K562 (cell line): ENCODE measurements around the gene MIER2. TPM values are rescaled to one million over a fixed set of nuclear protein-coding genes. Genes with fewer than 3 reads are reported as not detected.

ENCODE experiments used
- CBX3 ChIP-seq, 2 experiments: IDR thresholded peaks; 1 replicate in 1 of 2; 2 replicates in 1 of 2; pipeline ENCODE4 v1.6.1; 2012; ENCODE audit warnings: inconsistent platforms in 2 of 2, low read length in 2 of 2, borderline replicate concordance in 1 of 2, control low read depth in 1 of 2
- CXXC5 ChIP-seq: fragments of 250-450 bp; sonication (Bioruptor Pico); IDR thresholded peaks from 2 replicates; pipeline ENCODE4 v1.8.0; 2022; ENCODE audit warnings: inconsistent platforms, mild to moderate bottlenecking, moderate library complexity
- E2F1 ChIP-seq: sonication (generic); formaldehyde crosslinking; IDR thresholded peaks from 2 replicates; pipeline ENCODE4 v1.8.1; 2023; ENCODE audit warnings: mild to moderate bottlenecking, missing genetic modification reagents, moderate library complexity
- FOXK1 ChIP-seq: sonication (generic); formaldehyde crosslinking; IDR thresholded peaks from 2 replicates; pipeline ENCODE4 v1.8.0; 2022; ENCODE audit warnings: missing genetic modification reagents, mild to moderate bottlenecking, borderline replicate concordance
- HDAC2 ChIP-seq: fragments of 450-650 bp; IDR thresholded peaks from 2 replicates; pipeline ENCODE4 v1.6.1; 2016; ENCODE audit warnings: mild to moderate bottlenecking
- HSF4 ChIP-seq: fragments of 250-450 bp; sonication (Bioruptor Pico); IDR thresholded peaks from 2 replicates; pipeline ENCODE4 v2.1.2; 2022; ENCODE audit warnings: mild to moderate bottlenecking, moderate library complexity, borderline replicate concordance
- JUND ChIP-seq, 2 experiments: IDR thresholded peaks; 2 replicates in 1 of 2; 3 replicates in 1 of 2; pipeline ENCODE4 v1.6.1; 2011; ENCODE audit warnings: borderline replicate concordance in 2 of 2, low read depth in 2 of 2, low read length in 2 of 2, improper control_type of control experiment in 1 of 2, missing biosample characterization in 1 of 2, missing genetic modification characterization in 1 of 2, missing genetic modification reagents in 1 of 2
- MAZ ChIP-seq, 2 experiments: fragments of 450-650 bp in 1 of 2; sonication (generic) in 1 of 2; formaldehyde crosslinking; IDR thresholded peaks in 1 of 2; conservative IDR thresholded peaks in 1 of 2; 2 replicates each; pipeline versions ENCODE4 v1.4.0 to v1.5.0; 2020; ENCODE audit warnings: mild to moderate bottlenecking in 1 of 2, missing genetic modification reagents in 1 of 2
- NFRKB ChIP-seq: fragments of 450-650 bp; IDR thresholded peaks from 2 replicates; pipeline ENCODE4 v1.6.1; 2016; ENCODE audit warnings: low read depth
- NRF1 ChIP-seq, 2 experiments: fragments of 450-650 bp; IDR thresholded peaks in 1 of 2; conservative IDR thresholded peaks in 1 of 2; 2 replicates each; pipeline ENCODE4 v1.6.1; 2014; ENCODE audit warnings: mild to moderate bottlenecking in 2 of 2
- PYGO2 ChIP-seq: fragments of 450-650 bp; IDR thresholded peaks from 2 replicates; pipeline ENCODE4 v1.6.1; 2016; ENCODE audit warnings: mild to moderate bottlenecking, missing genetic modification characterization, moderate library complexity, missing compliant biosample characterization
- RBM22 ChIP-seq: fragments of 200-400 bp; formaldehyde crosslinking; IDR thresholded peaks from 2 replicates; pipeline ENCODE4 v1.6.1; 2018; ENCODE audit warnings: low read length, low read depth; ENCODE audit not compliant: poor library complexity, severe bottlenecking
- RCOR1 ChIP-seq, 2 experiments: IDR thresholded peaks; 2 replicates each; pipeline ENCODE4 v1.6.1; 2012; ENCODE audit warnings: low read depth in 2 of 2, low read length in 2 of 2, borderline replicate concordance in 1 of 2, improper control_type of control experiment in 1 of 2
- SAFB2 ChIP-seq: fragments of 200-400 bp; formaldehyde crosslinking; IDR thresholded peaks from 2 replicates; pipeline ENCODE4 v1.6.1; 2018; ENCODE audit warnings: borderline replicate concordance, low read length, low read depth, moderate library complexity; ENCODE audit not compliant: severe bottlenecking
- U2AF1 ChIP-seq: fragments of 200-400 bp; formaldehyde crosslinking; optimal IDR thresholded peaks from 2 replicates; pipeline ENCODE3; 2017; ENCODE audit warnings: mild to moderate bottlenecking, low read depth, low read length, moderate library complexity
- ZNF121 ChIP-seq: sonication (generic); formaldehyde crosslinking; conservative IDR thresholded peaks from 2 replicates; pipeline ENCODE4 v1.8.0; 2022; ENCODE audit warnings: missing genetic modification reagents
- ZNF274 ChIP-seq: IDR thresholded peaks from 2 replicates; pipeline ENCODE4 v1.6.1; 2011; ENCODE audit warnings: low read depth, mild to moderate bottlenecking, low read length, moderate library complexity, borderline replicate concordance
- ZNF398 ChIP-seq: fragments of 250-450 bp; sonication (Bioruptor Pico); IDR thresholded peaks from 2 replicates; pipeline ENCODE4 v1.8.0; 2021; ENCODE audit warnings: moderate library complexity, mild to moderate bottlenecking, inconsistent platforms
- ZNF449 ChIP-seq: fragments of 250-450 bp; sonication (Bioruptor Pico); IDR thresholded peaks from 2 replicates; pipeline ENCODE4 v1.8.0; 2022; ENCODE audit warnings: moderate library complexity, mild to moderate bottlenecking, inconsistent platforms
- polyA plus RNA-seq, 8 experiments: library from polyadenylated mRNA; depleted of rRNA in 4 of 8; stranded (reverse) in 5 of 8; unstranded in 3 of 8; fragments of >200 nt; fragmentation: Nextera tagmentation in 2 of 8; fragmentation: Illumina TruSeq in 1 of 8; extraction: Ambion mirVana in 2 of 8; extraction: Trizol in 1 of 8; gene quantifications; 2 replicates each; pipeline versions ENCODE4 v1.2.1 to v1.2.3, GENCODE V29; 2011 to 2014; ENCODE audit warnings: inconsistent platforms in 1 of 8, missing spikeins in 1 of 8
- total RNA-seq, 7 experiments: library from RNA; depleted of rRNA in 6 of 7; stranded (reverse); fragments of >200 nt in 6 of 7; fragmentation: Illumina TruSeq in 2 of 7; extraction: Trizol in 2 of 7; gene quantifications; 2 replicates each; pipeline versions ENCODE4 v1.2.1 to v1.2.3, GENCODE V29; 2011 to 2021; ENCODE audit warnings: low replicate concordance in 1 of 7
- TF ChIP-seq, protein P1 (sequence below): sonication (generic); formaldehyde crosslinking; IDR thresholded peaks from 2 replicates; pipeline ENCODE4 v1.8.0; 2022; ENCODE audit warnings: mild to moderate bottlenecking, missing genetic modification reagents
- TF ChIP-seq, protein P2 (sequence below): fragments of 250-450 bp; sonication (Bioruptor Pico); IDR thresholded peaks from 2 replicates; pipeline ENCODE4 v1.5.0; 2021

The MIER2 gene
- total and polyA plus RNA-seq, 9 of the 15 experiments (the other 6 are each of a cell fraction or from before 2014, with no cell fraction given) = 0.46 to 34.7 (median 15.6) TPM

GRCh38 chr19:277581-278165 is 66.9 kb downstream of the MIER2 start (continued):
- TF ChIP-seq, protein P1, sequence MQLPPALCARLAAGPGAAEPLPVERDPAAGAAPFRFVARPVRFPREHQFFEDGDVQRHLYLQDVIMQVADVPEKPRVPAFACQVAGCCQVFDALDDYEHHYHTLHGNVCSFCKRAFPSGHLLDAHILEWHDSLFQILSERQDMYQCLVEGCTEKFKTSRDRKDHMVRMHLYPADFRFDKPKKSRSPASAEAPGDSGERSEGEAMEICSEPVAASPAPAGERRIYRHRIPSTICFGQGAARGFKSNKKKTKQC (CRISPR knock-in tag) = peak; percentile 77
- TF ChIP-seq E2F1 (CRISPR knock-in tag) (no peak), U2AF1 (no peak), HSF4 (CRISPR knock-in tag) (no peak), ZNF398 (no peak), NRF1 (conservative IDR thresholded peaks at IDR 0.05 in 1 of 2, IDR thresholded peaks at IDR 0.05 in 1 of 2) (no peak), FOXK1 (CRISPR knock-in tag) (0 out of 2 replicates have a peak, but pooled peaks have one; percentile 56), HDAC2 (peak; percentile 81), PYGO2 (tag) (no peak), RCOR1 (IDR thresholded peaks at IDR 0.05; ENCODE audit: borderline replicate concordance in 1 of 2, low read depth in 2 of 2, low read length in 2 of 2) (peak in 1 of 2 experiments; percentile 72; a peak in 1 of 4 replicates), JUND (IDR thresholded peaks at IDR 0.05; ENCODE audit: borderline replicate concordance, low read depth, low read length) (no peak), JUND (tag; IDR thresholded peaks at IDR 0.05; ENCODE audit: borderline replicate concordance, low read depth, low read length) (0 out of 3 replicates have a peak, but pooled peaks have one; percentile 20), CXXC5 (peak; percentile 57), CBX3 (IDR thresholded peaks at IDR 0.05; ENCODE audit: borderline replicate concordance in 1 of 2, low read length in 2 of 2) (no peak), NFRKB (no peak), MAZ (CRISPR knock-in tag; conservative IDR thresholded peaks at IDR 0.05 in 1 of 2, IDR thresholded peaks at IDR 0.05 in 1 of 2) (0 out of 4 replicates have a peak, but pooled peaks of 1 of the 2 experiments have one; percentile 44), SAFB2 (no peak), RBM22 (no peak), ZNF449 (CRISPR knock-in tag) (no peak), ZNF274 (no peak), ZNF121 (CRISPR knock-in tag) (no peak)
- TF ChIP-seq, protein P2, sequence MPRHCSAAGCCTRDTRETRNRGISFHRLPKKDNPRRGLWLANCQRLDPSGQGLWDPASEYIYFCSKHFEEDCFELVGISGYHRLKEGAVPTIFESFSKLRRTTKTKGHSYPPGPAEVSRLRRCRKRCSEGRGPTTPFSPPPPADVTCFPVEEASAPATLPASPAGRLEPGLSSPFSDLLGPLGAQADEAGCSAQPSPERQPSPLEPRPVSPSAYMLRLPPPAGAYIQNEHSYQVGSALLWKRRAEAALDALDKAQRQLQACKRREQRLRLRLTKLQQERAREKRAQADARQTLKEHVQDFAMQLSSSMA (CRISPR knock-in tag) = no peak
